Activated T-cell treated with anti-CD3 and anti-CD28 coated beads for 4 hours (primary cell): ENCODE results near the gene UVRAG.

Experiments
- DNase-seq: peaks from one replicate; pipeline ENCODE4 v3.0.0-alpha.2; 2020

Gene UVRAG

GRCh38 chr11:76129729-76130128 is 314.7 kb downstream of the UVRAG start:
- DNase-seq, result no peak

GRCh38 chr11:76131142-76131541 is 316.1 kb downstream of the UVRAG start:
- no peak for DNase-seq

GRCh38 chr11:76131671-76132631 is 316.9 kb downstream of the UVRAG start:
- no peak for DNase-seq

- DNase-seq, result no peak
Measured at GRCh38 chr11:76134239-76134638, 319.2 kb downstream of the UVRAG start.

DNA sequence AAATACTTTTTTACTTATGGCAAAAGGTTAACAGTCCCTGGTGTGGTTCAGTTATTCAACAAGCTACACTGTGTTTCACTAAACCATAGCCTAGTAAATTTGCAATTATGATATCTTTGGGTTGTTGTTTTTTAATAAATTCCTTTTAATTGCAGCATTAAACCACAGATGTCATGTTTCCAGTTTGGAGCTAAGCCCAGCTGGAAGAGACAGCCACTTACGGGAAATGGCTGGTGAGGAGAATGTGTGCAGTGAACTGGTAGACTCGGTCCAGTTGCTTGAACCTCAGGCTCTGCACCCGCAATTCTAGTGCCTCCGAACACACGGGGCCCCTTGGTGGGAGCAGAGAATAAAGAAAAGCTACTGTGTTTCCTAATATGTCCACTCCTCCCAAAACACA is 320.5 kb downstream of the UVRAG start:
- DNase-seq, result no peak

- DNase-seq, result no peak
Measured at GRCh38 chr11:76139314-76139713, 324.3 kb downstream of the UVRAG start.

GRCh38 chr11:76140912-76141574 is 326.0 kb downstream of the UVRAG start:
- no peak for DNase-seq

GRCh38 chr11:76141901-76142588 is 327.0 kb downstream of the UVRAG start:
- no peak for DNase-seq

- DNase-seq, result no peak
Measured at GRCh38 chr11:76143274-76143673, 328.3 kb downstream of the UVRAG start.

- DNase-seq, result no peak
Measured at GRCh38 chr11:76147106-76147740, 332.2 kb downstream of the UVRAG start.

DNA sequence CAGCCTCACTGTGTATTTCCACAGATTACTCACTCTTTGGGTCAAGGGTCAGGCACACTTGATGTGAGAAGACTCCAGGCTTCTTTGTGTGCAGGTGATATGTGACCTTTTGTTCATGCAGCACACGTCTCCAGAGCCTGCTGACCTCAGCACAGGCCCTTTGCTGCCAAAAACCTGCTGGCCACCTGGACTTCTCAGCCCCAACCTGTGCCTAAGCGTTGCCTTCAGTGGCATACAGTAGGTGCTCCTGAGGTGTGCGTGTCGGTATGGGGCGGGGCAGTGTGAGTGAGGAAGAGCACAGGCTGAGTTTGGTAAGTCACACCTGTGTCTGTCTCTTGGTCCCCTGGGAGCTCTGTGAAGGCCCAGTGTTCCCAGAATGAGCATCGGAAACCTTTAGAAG is 333.2 kb downstream of the UVRAG start:
- no peak for DNase-seq

DNA sequence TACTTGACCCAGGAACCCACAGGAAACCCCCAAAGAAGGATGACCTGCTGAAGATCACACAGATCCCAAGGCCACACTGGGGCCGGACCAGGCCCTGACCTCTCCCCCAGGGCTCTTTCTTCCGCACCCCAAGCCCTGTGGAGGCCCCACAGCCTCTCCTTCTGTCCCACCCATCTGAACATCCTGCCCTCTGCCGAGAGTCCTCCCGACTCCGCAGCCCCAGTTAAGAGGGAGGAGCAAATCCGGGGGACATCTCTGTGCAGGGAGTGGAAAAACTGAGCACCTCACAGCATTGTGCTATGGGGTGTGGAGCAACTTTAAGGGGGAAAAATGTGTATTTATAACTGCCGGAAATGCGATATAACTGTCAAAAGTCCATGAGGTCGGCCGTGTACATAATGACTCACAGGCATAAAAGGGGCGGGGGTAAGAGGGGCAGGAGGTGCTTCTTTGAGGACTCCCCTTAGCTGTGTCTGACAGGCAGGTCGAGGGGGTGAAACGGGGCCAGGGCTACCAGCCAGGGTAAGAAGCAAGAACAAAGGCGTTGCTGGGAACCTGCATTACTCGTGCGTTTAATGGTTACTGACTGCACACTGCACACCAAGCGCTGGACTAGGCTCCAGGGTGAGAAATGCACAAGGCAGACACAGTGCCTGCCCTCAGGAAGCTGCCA is 334.1 kb downstream of the UVRAG start:
- no peak for DNase-seq

DNA sequence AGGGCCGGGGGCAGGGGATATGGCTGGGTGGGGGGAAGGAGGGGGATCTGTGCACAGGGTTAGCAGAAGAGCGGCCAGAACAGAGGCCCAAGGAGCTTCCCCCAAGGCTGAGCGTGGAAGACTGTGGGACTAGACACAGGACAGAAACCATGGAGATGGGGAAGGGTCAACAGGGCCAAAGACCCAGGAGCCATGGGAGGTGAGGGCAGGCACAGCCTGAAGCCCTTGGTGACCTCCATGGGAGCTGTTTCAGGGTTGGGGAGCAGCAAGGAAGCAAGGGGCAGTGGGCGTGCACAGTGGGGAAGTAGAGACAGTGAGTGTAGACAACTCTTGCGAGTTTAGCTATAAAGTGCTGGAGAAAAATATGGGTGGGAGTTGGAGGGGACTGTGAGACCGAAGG is 334.7 kb downstream of the UVRAG start:
- DNase-seq, result no peak

GRCh38 chr11:76150141-76150540 is 335.1 kb downstream of the UVRAG start:
- no peak for DNase-seq

- DNase-seq, result no peak
Measured at GRCh38 chr11:76151556-76152085, 336.6 kb downstream of the UVRAG start.

DNA sequence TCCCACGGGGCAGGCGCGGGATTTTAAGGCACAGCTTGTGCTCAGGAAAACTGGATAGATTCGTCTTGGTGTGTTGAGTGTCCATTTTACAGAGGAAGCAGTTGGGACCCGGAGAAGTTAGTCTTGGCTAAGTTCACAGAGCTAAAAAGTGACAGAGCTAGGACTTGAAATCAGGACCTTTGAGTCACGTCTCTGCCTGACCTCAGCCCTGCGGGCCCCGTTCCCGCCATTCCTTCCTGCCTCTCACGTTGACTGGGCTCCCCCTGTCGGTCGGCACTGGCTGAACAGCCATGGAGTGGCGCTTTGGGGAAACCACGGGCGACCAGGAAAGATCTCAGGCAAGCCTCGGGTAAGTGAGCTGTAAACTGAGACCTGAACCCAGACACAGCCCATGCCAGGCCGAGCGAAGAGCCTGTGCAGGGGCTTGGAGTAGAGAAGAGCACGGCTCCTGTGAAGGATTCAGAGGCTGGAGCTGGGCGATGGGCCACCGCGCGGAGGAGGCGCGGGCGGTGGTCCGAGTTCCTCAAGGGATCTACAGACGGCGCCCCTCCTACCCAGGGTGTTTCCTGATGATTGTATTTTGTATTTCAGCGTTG is 337.2 kb downstream of the UVRAG start:
- DNase-seq, result peak; percentile 76

DNA sequence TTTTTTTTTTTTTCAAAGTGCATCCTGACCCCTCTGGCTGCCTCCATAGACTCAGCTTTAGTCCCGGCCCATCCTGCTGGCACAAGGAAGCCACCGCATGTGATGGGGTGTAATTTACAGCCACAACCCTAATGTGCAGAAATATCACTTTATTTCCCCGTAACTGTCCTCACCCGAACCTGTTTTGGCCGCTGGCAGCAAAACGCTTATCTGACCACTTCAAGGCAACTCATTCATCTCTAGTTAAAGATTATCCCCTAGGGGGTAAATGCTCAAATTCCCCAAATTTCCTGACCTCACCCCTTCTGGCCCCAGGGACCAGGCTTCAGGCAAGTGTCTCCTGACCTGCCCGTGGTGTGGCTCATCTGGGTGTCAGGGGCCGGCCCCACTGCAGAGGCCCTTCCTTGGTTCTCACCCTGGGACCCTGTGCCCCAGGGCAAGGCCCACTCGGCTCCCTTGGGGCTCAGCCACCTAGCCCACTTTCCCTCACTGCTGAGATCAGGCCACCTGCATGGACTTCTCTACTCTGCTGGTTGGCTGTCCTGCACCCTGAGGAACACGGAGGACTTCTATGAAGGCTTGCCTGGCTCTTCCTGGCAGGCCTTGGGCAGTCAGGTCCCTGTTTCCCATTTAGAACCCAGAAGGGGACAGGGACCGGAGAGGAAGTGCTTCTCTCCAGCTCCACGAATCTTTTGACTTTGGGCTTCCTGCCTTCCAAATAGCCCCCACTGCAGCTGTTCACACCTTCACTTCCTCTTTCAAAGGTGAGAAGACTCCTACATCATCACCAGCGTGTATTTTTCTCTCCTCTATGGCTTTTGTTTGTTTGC is 337.9 kb downstream of the UVRAG start:
- DNase-seq, result no peak

DNA sequence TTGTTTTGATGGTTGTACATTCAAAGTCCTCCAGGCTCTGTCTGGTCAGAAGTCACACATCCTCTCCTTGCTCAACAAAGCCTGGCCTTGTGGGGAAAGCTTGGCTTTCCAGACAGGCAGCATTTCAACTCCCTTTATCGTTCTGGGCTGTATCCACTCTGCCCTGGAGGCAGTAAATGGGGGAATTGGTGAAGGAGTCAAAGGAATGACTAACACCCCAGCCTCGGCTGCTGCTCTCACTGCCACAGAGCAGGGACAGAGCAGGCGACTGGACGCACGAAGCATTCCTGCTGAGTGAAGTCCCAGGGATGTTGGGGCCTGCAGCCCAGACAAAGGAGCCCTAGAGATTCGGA is 338.5 kb downstream of the UVRAG start:
- DNase-seq, result no peak

- DNase-seq, result no peak
Measured at GRCh38 chr11:76155500-76156227, 340.7 kb downstream of the UVRAG start.

DNA sequence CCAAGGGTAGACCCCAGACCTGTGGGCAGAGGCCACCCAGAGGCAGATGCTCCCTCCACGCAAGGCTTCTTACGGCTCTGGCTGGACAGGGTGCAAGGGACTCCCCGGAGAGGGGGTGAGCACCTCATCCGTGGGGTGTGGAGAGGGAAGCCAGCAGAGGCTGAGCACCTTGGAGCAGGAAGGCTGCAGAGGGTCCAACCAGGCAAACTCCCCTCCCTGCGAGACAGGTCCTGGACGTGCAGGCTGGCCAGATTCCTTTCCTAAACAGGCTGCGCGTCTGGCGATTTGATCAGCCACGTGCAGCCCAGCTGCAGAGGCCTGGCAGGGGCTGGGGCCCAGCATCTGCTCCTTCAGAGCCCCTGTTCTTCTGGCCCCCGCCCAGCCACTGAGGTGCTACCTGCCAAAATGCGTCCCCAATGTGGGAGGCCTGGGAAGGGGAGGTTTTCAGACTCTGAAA is 342.0 kb downstream of the UVRAG start:
- DNase-seq, result no peak
